ENCODE results near the gene BUB1B.

BUB1B gene

DNA sequence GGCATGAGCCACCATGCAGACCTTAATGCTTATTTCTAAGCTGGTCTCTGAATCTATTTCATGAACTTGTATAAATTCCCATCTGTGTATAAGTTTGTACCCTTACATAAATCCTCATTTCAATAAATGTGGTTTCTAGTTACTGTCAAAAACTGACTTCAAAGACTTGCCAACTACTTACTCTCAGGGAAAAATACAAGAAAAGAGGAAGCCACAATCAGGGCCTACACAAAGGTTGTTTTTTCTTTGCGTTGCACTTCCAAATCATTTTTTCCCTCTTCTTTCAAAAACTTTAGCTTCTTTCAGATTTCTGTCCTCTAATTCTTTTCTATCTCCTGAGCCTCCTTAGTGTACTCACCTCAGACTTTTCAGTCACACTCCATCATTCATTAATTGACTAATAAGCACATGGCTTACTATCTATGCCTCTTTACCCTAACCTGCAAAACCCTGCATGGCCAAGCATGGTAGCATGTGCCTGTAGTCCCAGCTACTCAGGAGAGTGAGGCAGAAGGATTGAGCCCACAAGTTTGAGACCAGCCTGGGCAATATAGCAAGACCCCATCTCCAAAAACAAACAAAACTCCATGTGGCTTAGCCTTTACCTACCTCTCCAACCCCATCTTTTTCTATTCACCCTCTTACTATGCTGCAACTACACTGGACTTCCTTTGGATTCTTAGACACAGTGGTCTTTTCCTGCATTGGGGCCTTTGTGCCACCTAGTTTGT lies 37.7 kb downstream of the BUB1B start:
- Histone ChIP-seq H3K36me3 (peaks cover 14% of the 10 kb centered on the region), H3K4me1 (ENCODE audit: control insufficient read depth in 1 of 2, insufficient read depth in 1 of 2, low read depth in 1 of 2, low read length in 1 of 2) (peaks cover 9 to 10% of the 10 kb centered on the region in 2 experiments), H3K9me3 (no peaks in the 10 kb centered on the region), H3K4me3 (ENCODE audit: low read depth in 1 of 2, low read length in 1 of 2) (no peak overlapping the region), H3K27me3 (no peaks in the 10 kb centered on the region), H3K27ac (peak overlapping the region; percentile 55)
- TF ChIP-seq, protein P1, sequence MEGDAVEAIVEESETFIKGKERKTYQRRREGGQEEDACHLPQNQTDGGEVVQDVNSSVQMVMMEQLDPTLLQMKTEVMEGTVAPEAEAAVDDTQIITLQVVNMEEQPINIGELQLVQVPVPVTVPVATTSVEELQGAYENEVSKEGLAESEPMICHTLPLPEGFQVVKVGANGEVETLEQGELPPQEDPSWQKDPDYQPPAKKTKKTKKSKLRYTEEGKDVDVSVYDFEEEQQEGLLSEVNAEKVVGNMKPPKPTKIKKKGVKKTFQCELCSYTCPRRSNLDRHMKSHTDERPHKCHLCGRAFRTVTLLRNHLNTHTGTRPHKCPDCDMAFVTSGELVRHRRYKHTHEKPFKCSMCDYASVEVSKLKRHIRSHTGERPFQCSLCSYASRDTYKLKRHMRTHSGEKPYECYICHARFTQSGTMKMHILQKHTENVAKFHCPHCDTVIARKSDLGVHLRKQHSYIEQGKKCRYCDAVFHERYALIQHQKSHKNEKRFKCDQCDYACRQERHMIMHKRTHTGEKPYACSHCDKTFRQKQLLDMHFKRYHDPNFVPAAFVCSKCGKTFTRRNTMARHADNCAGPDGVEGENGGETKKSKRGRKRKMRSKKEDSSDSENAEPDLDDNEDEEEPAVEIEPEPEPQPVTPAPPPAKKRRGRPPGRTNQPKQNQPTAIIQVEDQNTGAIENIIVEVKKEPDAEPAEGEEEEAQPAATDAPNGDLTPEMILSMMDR (IDR thresholded peaks at IDR 0.05), result no peak

DNA sequence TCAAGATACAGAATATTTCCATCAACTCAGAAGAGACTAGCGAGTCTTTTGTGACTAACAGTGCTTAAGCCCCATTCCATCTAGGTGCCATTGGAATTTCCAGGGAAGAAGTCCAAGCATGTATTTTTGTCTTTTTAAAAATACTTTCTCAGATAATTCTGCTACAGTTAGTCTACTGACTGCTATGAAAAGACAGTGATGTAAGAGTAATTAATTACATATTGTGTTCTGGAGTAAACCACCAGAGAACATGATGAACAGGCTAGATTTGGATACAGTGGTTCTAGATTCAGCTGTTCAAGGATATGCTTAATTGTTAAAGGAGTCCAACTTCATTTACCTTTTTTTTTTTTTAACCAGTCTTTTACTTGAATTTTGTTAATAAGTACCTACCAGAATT lies 43.2 kb downstream of the BUB1B start:
- H3K27me3 ChIP-seq, result no peaks in the 10 kb centered on the region

DNA sequence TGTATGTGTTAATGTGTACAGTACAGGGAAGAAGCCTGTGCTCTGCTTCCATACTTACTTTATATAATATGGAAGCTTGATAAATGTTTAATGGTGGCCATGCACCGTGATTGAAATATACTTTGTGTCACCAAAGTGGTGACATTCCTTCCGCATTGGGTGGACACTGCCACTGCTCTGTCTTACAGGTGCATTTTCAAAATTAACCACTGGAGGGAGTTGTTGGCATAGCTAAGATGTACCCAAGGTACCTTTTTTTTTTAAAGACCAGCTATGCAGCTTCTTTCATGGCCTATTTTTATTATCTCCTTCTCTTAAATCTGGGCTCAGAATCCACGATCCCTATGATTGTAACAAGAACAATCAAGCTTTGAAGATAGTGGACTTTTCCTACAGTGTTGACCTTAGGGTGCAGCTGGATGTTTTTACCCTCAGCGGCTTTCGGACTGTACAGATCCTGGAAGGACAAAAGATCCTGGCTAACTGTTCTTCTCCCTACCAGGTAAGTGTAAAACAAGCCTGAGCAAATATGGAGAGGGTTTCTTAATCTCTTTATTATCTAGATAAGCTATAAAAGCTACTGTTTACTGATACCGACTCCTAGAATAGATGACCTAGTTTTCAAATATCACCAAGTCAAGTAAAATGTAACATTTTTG lies 56.4 kb downstream of the BUB1B start:
- Histone ChIP-seq H3K27ac (no peak overlapping the region), H3K36me3 (peaks cover 29% of the 10 kb centered on the region), H3K4me3 (ENCODE audit: low read depth in 1 of 2, low read length in 1 of 2) (no peak overlapping the region), H3K27me3 (no peaks in the 10 kb centered on the region), H3K9me3 (no peaks in the 10 kb centered on the region), H3K4me1 (ENCODE audit: control insufficient read depth in 1 of 2, insufficient read depth in 1 of 2, low read depth in 1 of 2, low read length in 1 of 2) (no peaks in the 10 kb centered on the region)
- TF ChIP-seq, protein P1 (IDR thresholded peaks at IDR 0.05), result peak; percentile 91

More for the DNA sequence above, 43.2 kb downstream of the BUB1B start:
- no peak overlapping the region for H3K4me3 ChIP-seq (ENCODE audit: low read depth in 1 of 2, low read length in 1 of 2)
- peaks cover 40% of the 10 kb centered on the region for H3K36me3 ChIP-seq
- H3K27ac ChIP-seq, result no peak overlapping the region
- no peaks in the 10 kb centered on the region for H3K4me1 ChIP-seq (ENCODE audit: control insufficient read depth in 1 of 2, insufficient read depth in 1 of 2, low read depth in 1 of 2, low read length in 1 of 2)
- no peaks in the 10 kb centered on the region for H3K9me3 ChIP-seq
- TF ChIP-seq, protein P1 (IDR thresholded peaks at IDR 0.05), result no peak

DNA sequence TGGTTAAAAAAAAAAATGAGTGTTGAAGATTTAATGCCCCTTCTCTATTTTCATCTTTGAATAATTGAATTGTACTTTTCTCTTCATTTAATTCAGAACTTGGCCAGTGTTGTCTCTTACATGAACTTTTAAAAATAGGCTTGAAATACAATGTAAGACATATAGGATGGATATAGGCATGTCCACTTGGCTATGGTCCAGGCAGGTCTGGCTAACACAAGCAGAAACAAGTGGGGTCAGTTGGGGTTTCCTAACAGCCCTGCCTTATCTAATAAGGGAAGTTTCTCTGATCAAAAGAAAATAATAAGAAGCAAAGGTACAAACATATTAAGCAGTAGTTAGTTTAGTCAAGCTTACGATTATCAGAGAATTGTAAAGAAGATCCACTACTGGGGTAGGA lies 58.9 kb downstream of the BUB1B start:
- Histone ChIP-seq H3K4me1 (ENCODE audit: control insufficient read depth in 1 of 2, insufficient read depth in 1 of 2, low read depth in 1 of 2, low read length in 1 of 2) (no peaks in the 10 kb centered on the region), H3K9me3 (no peaks in the 10 kb centered on the region), H3K27ac (no peak overlapping the region), H3K36me3 (peaks cover 13% of the 10 kb centered on the region), H3K4me3 (ENCODE audit: low read depth in 1 of 2, low read length in 1 of 2) (no peak overlapping the region), H3K27me3 (no peaks in the 10 kb centered on the region)
- TF ChIP-seq, protein P1 (IDR thresholded peaks at IDR 0.05), result no peak

DNA sequence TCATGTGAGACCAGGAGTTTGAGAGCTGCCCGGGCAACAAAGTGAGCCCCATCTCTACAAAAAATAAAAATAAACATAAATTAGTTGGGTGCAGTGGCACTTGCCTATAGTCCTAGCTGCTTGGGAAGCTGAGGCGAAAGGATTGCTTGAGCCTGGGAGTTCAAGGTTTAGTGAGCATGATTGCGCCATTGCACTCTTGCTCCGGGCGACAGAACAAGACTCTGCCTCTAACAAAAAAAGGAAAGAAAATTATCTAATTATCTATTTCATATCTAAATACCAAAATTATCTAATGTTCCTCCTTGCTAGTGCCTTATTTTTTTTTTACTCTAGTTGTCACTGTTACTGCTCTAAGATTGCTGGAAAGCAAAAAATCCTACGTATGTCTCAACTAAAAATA lies 61.3 kb downstream of the BUB1B start:
- Histone ChIP-seq H3K27me3 (no peaks in the 10 kb centered on the region), H3K9me3 (no peaks in the 10 kb centered on the region), H3K4me3 (ENCODE audit: low read depth in 1 of 2, low read length in 1 of 2) (no peak overlapping the region), H3K4me1 (ENCODE audit: control insufficient read depth in 1 of 2, insufficient read depth in 1 of 2, low read depth in 1 of 2, low read length in 1 of 2) (no peaks in the 10 kb centered on the region), H3K36me3 (peaks cover 18% of the 10 kb centered on the region), H3K27ac (no peak overlapping the region)
- TF ChIP-seq, protein P1 (IDR thresholded peaks at IDR 0.05), result no peak

Measured in neutrophil (primary cell).